GM12892 (cell line): ENCODE data around the gene KIAA1755.

Source experiments
- POLR2A ChIP-seq: IDR thresholded peaks from 2 replicates; pipeline ENCODE4 v1.6.1; 2011; ENCODE audit warnings: low read depth, low read length, control low read depth
- POLR2AphosphoS5 ChIP-seq: IDR thresholded peaks from 2 replicates; pipeline ENCODE4 v1.6.1; 2011; ENCODE audit warnings: low read depth, low read length, control low read depth
- TAF1 ChIP-seq: IDR thresholded peaks from 2 replicates; pipeline ENCODE4 v1.6.1; 2011; ENCODE audit warnings: low read depth, mild to moderate bottlenecking, control low read depth, low read length, borderline replicate concordance

DNA sequence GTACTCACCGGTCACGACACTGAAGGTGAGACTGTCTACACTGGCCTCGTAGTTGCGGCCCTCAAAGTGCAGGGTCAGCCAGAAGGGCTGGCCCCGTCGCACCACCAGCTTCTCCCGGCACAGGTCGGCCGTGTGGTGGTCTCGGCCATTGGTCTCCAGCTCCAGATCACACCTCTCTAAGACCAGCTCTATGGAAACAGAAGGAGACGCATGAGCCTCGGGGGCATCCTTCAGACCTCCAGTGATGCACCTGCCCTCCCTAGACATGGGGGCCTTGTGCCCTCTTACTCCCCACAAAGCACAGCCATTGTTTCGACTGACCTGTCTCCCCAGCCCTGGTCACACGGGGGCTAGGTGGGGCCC is 99.1 kb downstream of the KIAA1755 start:
- no peak for TF ChIP-seq TAF1
- TF ChIP-seq POLR2A, result no peak
- no peak for TF ChIP-seq POLR2AphosphoS5
